ENCODE measurements around the gene CYS1.

DNA sequence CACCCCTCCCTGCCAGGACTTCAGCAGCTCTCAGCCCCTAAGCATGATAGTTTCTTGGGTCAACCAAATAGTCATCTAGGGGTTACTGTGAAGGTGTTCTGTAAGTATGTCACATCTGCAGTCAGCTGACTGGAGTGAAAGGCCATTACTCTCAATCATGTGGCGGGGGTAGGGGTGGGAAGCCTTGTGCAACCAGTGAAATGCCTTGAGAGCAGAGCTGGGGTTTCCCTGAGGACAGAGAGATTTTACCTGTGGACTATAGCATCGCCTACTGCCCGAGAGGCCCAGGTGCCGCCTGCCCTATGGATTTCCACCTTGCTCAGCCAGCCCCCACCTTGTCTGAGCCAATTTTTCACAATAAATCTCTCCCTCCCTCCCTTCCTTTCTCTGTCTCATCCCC is 57.8 kb downstream of the CYS1 start:
- TF ChIP-seq, protein P1, sequence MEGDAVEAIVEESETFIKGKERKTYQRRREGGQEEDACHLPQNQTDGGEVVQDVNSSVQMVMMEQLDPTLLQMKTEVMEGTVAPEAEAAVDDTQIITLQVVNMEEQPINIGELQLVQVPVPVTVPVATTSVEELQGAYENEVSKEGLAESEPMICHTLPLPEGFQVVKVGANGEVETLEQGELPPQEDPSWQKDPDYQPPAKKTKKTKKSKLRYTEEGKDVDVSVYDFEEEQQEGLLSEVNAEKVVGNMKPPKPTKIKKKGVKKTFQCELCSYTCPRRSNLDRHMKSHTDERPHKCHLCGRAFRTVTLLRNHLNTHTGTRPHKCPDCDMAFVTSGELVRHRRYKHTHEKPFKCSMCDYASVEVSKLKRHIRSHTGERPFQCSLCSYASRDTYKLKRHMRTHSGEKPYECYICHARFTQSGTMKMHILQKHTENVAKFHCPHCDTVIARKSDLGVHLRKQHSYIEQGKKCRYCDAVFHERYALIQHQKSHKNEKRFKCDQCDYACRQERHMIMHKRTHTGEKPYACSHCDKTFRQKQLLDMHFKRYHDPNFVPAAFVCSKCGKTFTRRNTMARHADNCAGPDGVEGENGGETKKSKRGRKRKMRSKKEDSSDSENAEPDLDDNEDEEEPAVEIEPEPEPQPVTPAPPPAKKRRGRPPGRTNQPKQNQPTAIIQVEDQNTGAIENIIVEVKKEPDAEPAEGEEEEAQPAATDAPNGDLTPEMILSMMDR (IDR thresholded peaks at IDR 0.05; ENCODE audit: extremely low read depth in 1 of 2, insufficient read depth in 1 of 2, low read depth in 1 of 2, low read length in 2 of 2): no peak
- no peak for TF ChIP-seq POLR2A (IDR thresholded peaks at IDR 0.05; ENCODE audit: low read depth, low read length)
- TF ChIP-seq EZH2 (IDR thresholded peaks at IDR 0.05; ENCODE audit: borderline replicate concordance, low read depth, low read length, severe bottlenecking): no peak
- no peak for TF ChIP-seq POLR2AphosphoS5 (IDR thresholded peaks at IDR 0.05; ENCODE audit: insufficient read depth, low read depth, low read length)
- TF ChIP-seq JUN (IDR thresholded peaks at IDR 0.05; ENCODE audit: borderline replicate concordance, insufficient read depth, insufficient read length, low read depth): no peak
- no peak for TF ChIP-seq MYC (IDR thresholded peaks at IDR 0.05; ENCODE audit: low read depth, low read length)

Data from endothelial cell of umbilical vein (primary cell).